CD4-positive, alpha-beta T cell treated with Interleukin-6 at 100 ng/mL for 8 hours (primary cell): ENCODE measurements around the gene ZBTB49.
A peak's percentile ranks its signal among the peaks of the same experiment; 100 is the strongest.
"Not testable (repeated sequence)": the region's sequence is repeated elsewhere in the genome, so short reads cannot be mapped to it uniquely, and the experiment has no call there.

Source experiments
- DNase-seq: peaks from one replicate; pipeline ENCODE4 v3.0.0-alpha.2; 2020; ENCODE audit warnings: mixed read lengths, low spot score

ZBTB49 gene, protein sequence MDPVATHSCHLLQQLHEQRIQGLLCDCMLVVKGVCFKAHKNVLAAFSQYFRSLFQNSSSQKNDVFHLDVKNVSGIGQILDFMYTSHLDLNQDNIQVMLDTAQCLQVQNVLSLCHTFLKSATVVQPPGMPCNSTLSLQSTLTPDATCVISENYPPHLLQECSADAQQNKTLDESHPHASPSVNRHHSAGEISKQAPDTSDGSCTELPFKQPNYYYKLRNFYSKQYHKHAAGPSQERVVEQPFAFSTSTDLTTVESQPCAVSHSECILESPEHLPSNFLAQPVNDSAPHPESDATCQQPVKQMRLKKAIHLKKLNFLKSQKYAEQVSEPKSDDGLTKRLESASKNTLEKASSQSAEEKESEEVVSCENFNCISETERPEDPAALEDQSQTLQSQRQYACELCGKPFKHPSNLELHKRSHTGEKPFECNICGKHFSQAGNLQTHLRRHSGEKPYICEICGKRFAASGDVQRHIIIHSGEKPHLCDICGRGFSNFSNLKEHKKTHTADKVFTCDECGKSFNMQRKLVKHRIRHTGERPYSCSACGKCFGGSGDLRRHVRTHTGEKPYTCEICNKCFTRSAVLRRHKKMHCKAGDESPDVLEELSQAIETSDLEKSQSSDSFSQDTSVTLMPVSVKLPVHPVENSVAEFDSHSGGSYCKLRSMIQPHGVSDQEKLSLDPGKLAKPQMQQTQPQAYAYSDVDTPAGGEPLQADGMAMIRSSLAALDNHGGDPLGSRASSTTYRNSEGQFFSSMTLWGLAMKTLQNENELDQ

GRCh38 chr4:4289941-4290850 is at the start of gene ZBTB49, which contains the start of gene LYAR:
ZBTB49 (plus strand) TSS chr4:4290251; CDS start chr4:4299946, 9,695 bp downstream.
LYAR (minus strand) TSS chr4:4290154; CDS start chr4:4283742, 6,412 bp downstream.
- peak; percentile 94 for DNase-seq

DNA sequence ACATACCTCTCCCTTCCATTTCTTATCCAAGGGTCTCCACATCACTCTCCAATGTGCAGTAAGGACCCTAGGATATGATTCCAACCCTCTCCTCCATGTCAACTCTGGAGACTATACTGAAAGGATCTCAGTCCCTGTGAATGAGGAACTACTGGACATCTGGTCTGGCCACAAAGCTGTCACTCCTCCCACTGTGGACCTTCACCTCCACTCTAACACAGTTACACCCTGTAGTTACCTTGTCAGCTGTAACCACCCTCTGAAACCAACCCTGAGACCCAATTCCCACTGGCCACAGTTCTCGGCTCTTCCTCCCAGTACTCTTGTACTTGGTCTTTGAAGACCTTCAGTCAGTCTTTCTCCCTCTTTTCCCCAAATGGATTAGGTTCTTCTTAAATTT is 44.9 kb upstream of the ZBTB49 start:
- DNase-seq: no peak

DNA sequence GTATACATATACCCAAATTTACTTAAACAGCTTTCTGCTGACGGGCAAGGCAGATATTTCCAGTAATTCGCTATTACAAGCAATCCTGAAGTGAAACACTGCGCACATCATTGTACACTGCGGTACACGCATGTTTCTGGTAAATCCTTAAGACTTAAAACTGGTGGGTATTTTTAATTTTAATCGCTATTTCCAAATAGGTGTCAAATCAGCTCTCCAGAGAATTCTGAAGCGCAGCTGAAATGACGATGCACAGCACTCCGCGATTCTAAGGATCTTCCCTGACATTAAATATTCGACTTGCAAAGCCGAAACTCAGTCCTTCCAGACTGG is 42.4 kb upstream of the ZBTB49 start:
- no peak for DNase-seq

GRCh38 chr4:4248029-4248884 is 41.8 kb upstream of the ZBTB49 start, which contains the start of gene TMEM128:
TMEM128 (minus strand) TSS chr4:4248223; CDS start chr4:4248202, 21 bp downstream.
- DNase-seq: peak; percentile 90

- no peak for DNase-seq
These were observed 41.2 kb upstream of the ZBTB49 start for GRCh38 chr4:4248885-4249203.

DNA sequence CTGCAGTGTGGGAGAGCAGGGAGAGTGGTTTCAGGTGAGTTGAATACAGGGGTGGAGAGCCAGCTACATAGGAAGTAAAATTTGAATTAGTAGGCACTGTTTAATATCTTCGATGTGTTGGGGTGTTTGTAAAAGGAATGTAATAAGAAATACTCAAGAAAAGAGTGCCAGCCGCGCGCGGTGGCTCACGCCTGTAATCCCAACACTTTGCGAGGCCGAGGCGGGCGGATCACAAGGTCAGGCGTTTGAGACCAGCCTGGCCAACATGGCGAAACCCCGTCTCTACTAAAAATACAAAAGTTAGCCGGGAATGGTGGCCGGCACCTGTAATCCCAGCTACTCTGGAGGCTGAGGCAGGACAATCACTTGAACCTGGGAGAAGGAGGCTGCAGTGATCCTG is 40.7 kb upstream of the ZBTB49 start:
- not testable (repeated sequence) for DNase-seq

DNA sequence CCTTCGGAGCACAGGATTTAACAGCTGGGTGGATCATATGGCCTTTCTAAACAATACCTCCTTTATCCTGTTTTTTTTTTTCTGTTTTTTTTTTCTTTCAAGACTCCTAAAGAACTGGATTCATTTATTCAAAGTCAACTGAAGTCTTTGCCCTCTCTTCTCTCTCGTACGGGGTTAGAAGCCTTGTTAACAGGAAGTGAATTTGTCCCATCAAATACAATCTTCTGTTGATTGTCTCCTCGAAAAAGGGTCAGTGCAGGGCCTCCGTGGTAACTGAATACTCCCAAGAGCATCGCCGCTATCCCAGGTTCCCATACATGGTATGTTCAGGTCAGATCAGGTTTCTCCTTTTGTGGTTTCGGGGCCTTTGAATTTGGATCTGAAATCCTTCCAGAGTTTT is 40.2 kb upstream of the ZBTB49 start:
- DNase-seq: no peak

GRCh38 chr4:4254199-4254598 is 35.9 kb upstream of the ZBTB49 start:
- no peak for DNase-seq

DNA sequence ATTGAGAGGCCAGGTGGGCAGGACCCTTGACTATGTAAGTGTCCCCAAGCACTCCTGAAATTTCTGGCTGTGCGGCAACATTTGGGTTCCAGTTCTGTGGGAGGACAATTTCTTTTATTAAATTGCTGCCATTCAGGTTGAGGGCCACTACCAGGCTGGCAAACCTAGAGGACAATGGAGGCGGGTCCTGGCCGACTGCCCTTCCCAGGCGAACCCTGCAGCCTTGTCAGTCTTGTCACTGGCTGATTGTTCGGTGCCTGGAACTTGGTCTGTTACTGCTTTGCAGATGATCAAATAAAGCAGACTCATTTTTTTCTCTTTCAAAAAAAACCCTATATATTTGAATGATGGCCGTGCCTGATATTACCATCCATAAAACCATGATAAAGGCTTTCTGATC is 35.4 kb upstream of the ZBTB49 start:
- DNase-seq: no peak

GRCh38 chr4:4256799-4257198 is 33.3 kb upstream of the ZBTB49 start:
- DNase-seq: no peak

- DNase-seq: not testable (repeated sequence)
These were observed 32.3 kb upstream of the ZBTB49 start for GRCh38 chr4:4257705-4258104.

DNA sequence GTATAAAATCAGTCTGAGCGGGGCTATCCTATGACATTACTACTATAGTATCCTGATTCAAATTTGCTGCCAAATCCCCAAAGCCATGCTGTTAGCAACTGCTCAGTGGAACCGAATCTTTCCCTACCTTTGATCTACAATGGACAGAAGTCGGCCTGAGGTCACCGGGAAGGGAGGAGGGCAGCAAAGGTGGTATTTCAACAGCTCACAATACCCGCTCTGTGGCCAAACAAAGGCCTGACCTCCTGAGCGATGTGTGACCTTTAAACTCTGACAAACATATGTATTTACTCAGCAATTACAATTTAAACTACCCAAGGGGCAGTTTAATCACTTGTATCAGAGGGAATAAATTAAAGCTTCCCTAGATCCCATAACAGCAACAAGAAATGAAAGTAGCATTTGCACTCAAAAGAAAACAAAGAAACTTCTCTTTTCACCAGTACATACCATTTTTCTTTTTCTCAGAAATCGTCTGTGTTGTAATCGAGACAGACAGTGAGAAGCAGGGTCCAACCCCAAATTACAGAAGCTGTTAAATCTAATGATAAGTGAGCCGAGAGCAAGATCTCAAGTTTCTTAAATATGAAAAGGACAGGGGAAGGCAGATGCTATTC is 30.5 kb upstream of the ZBTB49 start:
- no peak for DNase-seq

DNA sequence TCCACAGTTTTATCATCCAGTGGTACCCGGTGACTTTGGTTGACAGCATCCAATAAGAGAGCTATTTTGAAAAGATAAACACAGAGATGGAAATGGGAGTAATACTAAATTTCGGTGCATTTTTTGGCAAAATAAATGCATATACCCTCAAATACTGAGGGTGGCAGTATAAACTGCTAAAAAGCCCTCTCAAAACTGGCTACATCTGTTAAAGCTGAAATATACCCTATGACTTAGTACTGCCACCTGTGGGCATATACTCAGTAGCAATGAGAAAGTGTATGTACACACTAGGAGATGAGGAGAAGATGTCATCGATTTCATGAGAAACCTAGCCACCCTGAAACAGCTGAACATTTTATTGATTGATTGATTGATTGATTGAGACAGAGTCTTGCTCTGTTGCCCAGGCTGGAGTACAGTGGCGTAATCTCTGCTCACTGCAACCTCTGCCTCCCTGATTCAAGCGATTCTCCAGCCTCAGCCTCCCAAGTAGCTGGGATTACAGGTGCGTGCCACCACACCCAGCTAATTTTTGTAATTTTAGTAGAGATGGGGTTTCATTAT is 29.8 kb upstream of the ZBTB49 start:
- peak; percentile 64 for DNase-seq

- DNase-seq: no peak
These were observed 22.1 kb upstream of the ZBTB49 start for GRCh38 chr4:4267981-4268380.

DNA sequence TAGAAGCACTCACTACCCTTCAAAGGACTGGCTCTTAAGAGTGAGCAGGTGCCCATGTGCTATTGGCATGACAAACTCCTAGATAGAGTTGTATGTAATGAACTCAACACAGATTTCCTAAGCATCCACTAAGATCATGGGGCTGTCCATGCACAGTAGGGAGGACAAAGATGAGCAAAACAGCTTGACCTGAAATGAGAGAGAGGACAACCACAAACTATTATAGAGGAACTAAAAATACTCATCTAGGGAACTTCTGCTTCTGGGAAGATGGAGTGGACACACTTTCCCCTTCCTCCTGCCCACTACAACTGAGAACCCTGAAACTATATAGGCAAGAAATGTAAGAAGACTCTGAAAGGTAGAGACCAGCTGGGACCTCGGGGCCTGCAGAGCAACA is 21.3 kb upstream of the ZBTB49 start:
- no peak for DNase-seq

- peak; percentile 61 for DNase-seq
These were observed 20.7 kb upstream of the ZBTB49 start for GRCh38 chr4:4269331-4269731.

DNA sequence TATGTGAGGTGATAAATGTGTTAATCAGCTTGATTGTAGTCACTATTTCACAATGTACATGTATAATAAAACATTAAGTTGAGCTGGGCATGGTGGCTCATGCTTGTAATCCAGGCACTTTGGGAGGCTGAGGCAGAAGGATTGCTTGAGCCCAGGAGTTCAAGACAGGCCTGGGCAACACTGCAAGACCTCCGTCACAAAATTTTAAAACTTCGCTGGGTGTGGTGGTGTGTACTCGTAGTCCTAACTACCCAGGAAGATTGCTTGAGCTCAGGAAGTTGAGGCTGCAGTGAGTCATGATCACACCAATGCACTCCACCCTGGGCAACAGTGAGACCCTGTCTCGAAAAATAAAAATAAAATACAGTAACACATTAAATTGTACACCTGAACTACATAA is 20.2 kb upstream of the ZBTB49 start:
- DNase-seq: peak; percentile 60

GRCh38 chr4:4270529-4270928 is 19.5 kb upstream of the ZBTB49 start:
- DNase-seq: peak; percentile 14

GRCh38 chr4:4271912-4272311 is 18.1 kb upstream of the ZBTB49 start:
- DNase-seq: no peak

DNA sequence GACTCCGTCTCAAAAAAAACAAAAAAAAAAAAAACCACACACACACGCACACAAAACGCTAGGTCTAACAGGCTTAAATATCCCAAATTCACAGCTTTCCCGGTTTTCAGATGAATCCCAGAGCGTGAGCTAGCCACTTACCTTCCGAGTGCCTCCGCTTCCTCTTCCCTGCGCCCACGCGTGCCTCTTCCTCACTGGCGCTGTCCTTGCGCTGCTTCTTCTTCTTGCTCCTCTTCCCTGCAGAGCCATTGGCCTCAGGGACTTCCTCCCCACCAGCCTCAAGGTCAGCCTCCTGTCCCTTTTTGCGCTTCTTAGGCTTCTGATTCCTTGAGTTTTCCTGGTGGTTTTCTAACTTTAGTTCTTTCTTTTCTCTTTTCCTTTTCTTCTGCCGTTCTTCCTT is 15.8 kb upstream of the ZBTB49 start:
- DNase-seq: no peak

- DNase-seq: no peak
These were observed 12.5 kb upstream of the ZBTB49 start for GRCh38 chr4:4277531-4277930.
